ENCODE data around the gene BFSP2.

BFSP2 gene, protein sequence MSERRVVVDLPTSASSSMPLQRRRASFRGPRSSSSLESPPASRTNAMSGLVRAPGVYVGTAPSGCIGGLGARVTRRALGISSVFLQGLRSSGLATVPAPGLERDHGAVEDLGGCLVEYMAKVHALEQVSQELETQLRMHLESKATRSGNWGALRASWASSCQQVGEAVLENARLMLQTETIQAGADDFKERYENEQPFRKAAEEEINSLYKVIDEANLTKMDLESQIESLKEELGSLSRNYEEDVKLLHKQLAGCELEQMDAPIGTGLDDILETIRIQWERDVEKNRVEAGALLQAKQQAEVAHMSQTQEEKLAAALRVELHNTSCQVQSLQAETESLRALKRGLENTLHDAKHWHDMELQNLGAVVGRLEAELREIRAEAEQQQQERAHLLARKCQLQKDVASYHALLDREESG

DNA sequence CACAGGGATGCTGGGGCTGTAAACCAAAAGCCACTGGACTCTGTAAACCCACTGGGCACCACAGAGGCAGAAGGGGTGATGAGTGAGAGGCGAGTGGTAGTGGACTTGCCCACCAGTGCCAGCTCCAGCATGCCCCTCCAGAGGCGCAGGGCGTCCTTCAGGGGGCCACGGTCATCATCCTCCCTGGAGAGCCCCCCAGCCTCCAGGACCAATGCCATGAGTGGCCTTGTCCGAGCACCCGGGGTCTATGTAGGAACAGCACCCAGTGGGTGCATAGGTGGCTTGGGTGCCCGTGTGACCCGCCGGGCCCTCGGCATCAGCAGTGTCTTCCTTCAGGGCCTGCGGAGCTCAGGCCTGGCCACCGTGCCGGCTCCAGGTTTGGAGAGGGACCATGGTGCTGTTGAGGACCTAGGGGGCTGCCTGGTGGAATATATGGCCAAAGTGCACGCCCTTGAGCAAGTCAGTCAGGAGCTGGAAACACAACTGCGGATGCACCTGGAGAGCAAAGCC lies at the start of gene BFSP2:
BFSP2 (plus strand) TSS at position 51 of the 510 bp plus-strand sequence; CDS start at position 79, 28 bp downstream.
- Histone ChIP-seq H3K27me3 (ENCODE audit: control insufficient read depth, insufficient read depth, low read length) (no peaks in the 10 kb centered on the region), H3K27ac (ENCODE audit: low read length) (no peak within 1 kb of the TSS), H3K4me3 (ENCODE audit: low read length) (no peak within 1 kb of the TSS), H3K9ac (ENCODE audit: low read length) (no peak within 1 kb of the TSS), H3K36me3 (ENCODE audit: control insufficient read depth, low read depth, low read length) (no peaks in the 10 kb centered on the region), H3K4me1 (ENCODE audit: control insufficient read depth, low read depth, low read length) (no peaks in the 10 kb centered on the region), H3K9me3 (ENCODE audit: control insufficient read depth, low read depth, low read length) (no peaks in the 10 kb centered on the region)

DNA sequence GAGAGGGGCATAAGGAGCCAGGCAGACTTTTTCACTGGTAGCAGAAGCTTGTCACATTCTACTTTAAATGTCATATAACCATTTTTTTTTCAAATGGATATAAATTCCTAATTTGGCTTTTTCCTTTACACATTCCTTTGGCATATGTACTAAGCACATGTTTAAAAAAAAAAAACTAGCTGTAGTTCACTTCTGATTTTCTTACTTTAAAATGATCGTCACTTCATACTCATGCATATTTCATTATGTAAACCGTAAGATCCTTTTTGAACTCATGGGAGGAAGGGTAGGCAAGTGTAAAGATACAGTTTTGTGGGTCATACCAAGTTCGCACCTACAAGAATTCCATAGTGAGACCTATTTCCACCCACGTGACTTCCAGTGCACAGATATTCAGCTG lies 45.1 kb upstream of the BFSP2 start:
- Histone ChIP-seq H3K27ac (ENCODE audit: low read length) (no peak overlapping the region), H3K9me3 (ENCODE audit: control insufficient read depth, low read depth, low read length) (no peaks in the 10 kb centered on the region), H3K9ac (ENCODE audit: low read length) (no peak overlapping the region), H3K4me3 (ENCODE audit: low read length) (no peak overlapping the region), H3K36me3 (ENCODE audit: control insufficient read depth, low read depth, low read length) (no peaks in the 10 kb centered on the region), H3K27me3 (ENCODE audit: control insufficient read depth, insufficient read depth, low read length) (no peaks in the 10 kb centered on the region), H3K4me1 (ENCODE audit: control insufficient read depth, low read depth, low read length) (no peaks in the 10 kb centered on the region)

DNA sequence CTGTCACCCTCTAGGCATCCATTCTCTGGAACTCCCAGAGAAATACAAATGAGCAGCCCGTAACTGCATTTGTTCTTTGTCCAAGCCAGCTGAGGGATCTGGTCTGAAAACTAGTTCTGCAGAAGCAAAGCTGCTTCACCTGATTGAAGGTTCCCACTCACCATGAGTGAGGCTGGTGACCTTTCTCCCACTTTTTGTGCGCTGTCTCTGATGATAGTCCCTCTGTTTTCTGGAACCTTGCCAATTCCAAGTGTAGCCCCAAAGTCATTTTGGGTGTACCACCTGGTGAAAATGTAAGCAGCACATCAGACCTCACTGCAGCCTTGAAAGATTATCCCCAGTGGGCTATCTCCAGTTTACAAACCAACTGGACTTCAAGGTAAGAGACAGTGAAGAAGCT lies 39.4 kb upstream of the BFSP2 start:
- no peak overlapping the region for H3K4me3 ChIP-seq (ENCODE audit: low read length)
- no peak overlapping the region for H3K27ac ChIP-seq (ENCODE audit: low read length)
- no peaks in the 10 kb centered on the region for H3K36me3 ChIP-seq (ENCODE audit: control insufficient read depth, low read depth, low read length)
- no peaks in the 10 kb centered on the region for H3K9me3 ChIP-seq (ENCODE audit: control insufficient read depth, low read depth, low read length)
- H3K27me3 ChIP-seq (ENCODE audit: control insufficient read depth, insufficient read depth, low read length), result no peaks in the 10 kb centered on the region
- H3K9ac ChIP-seq (ENCODE audit: low read length), result no peak overlapping the region
- peaks cover 4% of the 10 kb centered on the region for H3K4me1 ChIP-seq (ENCODE audit: control insufficient read depth, low read depth, low read length)

DNA sequence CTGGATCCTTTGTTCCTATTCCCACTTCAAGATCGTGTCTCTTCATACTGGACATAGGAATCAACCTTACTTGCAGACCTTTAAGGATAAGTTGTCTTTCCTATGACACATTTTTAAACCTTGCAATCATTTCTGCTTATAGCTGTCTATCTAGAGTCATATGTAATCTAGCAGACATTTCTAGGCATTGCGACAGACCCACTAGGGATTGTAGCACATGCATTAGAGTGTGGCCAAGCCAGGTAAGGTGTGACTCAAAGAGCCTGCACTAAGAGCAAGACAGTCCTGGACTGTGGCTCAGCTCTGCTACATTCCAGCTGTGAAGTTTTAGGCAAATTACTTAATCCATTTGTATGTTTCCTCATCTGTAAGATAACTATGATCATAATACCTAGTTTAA lies 38.8 kb upstream of the BFSP2 start:
- Histone ChIP-seq H3K27me3 (ENCODE audit: control insufficient read depth, insufficient read depth, low read length) (no peaks in the 10 kb centered on the region), H3K4me1 (ENCODE audit: control insufficient read depth, low read depth, low read length) (peaks cover 4% of the 10 kb centered on the region), H3K9me3 (ENCODE audit: control insufficient read depth, low read depth, low read length) (no peaks in the 10 kb centered on the region), H3K36me3 (ENCODE audit: control insufficient read depth, low read depth, low read length) (no peaks in the 10 kb centered on the region), H3K4me3 (ENCODE audit: low read length) (no peak overlapping the region), H3K27ac (ENCODE audit: low read length) (no peak overlapping the region), H3K9ac (ENCODE audit: low read length) (no peak overlapping the region)

DNA sequence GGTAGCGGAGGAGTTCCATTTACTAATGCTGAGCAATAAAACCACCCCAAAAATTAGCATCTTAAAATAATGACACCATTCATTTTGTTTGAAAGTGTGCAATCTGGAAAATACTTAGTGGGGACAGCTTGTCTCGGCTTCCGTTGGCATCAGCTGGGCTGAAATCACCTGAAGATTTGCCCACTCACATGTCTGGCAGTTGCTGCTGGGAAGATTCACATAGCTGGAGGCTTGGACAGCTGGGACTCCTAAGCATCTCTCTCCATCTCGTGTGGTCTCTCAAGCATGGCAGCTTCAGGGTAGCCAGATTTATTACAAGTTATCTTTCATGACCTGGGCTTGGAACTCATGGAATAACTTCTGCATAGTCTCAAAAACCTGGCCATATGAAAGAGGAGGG lies 38.4 kb upstream of the BFSP2 start:
- Histone ChIP-seq H3K9me3 (ENCODE audit: control insufficient read depth, low read depth, low read length) (no peaks in the 10 kb centered on the region), H3K36me3 (ENCODE audit: control insufficient read depth, low read depth, low read length) (no peaks in the 10 kb centered on the region), H3K9ac (ENCODE audit: low read length) (no peak overlapping the region), H3K27me3 (ENCODE audit: control insufficient read depth, insufficient read depth, low read length) (no peaks in the 10 kb centered on the region), H3K4me1 (ENCODE audit: control insufficient read depth, low read depth, low read length) (peaks cover 4% of the 10 kb centered on the region), H3K4me3 (ENCODE audit: low read length) (no peak overlapping the region), H3K27ac (ENCODE audit: low read length) (no peak overlapping the region)

DNA sequence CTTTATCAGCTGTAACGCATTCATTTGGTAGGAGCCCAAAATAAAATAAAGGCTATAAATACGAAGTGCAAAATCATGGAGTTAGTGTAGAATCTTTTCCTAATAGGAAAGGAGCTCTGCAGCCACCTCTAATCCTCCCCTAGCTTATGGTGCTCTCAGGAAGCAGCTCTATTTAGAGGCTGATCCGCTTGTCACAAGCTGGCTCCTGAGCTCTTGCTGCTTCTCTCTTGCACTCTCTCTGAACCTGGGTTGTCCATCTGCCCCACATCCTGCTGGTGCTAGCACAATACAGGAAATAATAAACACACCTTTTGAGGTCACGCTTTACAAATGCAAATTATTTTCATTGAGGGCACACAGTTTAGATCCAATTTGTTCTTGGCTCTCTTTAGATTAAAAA lies 37.3 kb upstream of the BFSP2 start:
- Histone ChIP-seq H3K27ac (ENCODE audit: low read length) (no peak overlapping the region), H3K4me3 (ENCODE audit: low read length) (no peak overlapping the region), H3K36me3 (ENCODE audit: control insufficient read depth, low read depth, low read length) (no peaks in the 10 kb centered on the region), H3K4me1 (ENCODE audit: control insufficient read depth, low read depth, low read length) (peaks cover 4% of the 10 kb centered on the region), H3K9ac (ENCODE audit: low read length) (no peak overlapping the region), H3K27me3 (ENCODE audit: control insufficient read depth, insufficient read depth, low read length) (no peaks in the 10 kb centered on the region), H3K9me3 (ENCODE audit: control insufficient read depth, low read depth, low read length) (no peaks in the 10 kb centered on the region)

DNA sequence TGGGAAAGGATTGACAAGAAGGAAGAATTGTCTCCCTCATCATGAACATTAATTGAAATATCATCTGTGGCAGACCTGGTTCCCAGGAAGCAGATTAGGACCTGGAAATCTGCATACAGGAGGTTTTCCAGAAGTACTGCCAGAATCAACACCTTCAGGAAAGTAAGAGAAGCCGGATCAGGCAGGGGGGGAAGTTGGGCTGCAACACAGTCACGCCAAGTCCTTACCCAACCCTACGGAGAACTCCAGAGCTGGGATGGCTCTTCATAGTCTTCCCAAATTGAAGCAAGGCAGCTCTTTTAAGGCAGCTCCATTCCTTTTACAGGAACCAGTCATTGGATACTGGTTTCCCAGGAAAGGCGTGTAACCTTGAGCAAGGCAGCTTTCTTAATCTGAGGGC lies 35.2 kb upstream of the BFSP2 start:
- Histone ChIP-seq H3K4me3 (ENCODE audit: low read length) (no peak overlapping the region), H3K27me3 (ENCODE audit: control insufficient read depth, insufficient read depth, low read length) (no peaks in the 10 kb centered on the region), H3K4me1 (ENCODE audit: control insufficient read depth, low read depth, low read length) (peaks cover 4% of the 10 kb centered on the region), H3K9ac (ENCODE audit: low read length) (no peak overlapping the region), H3K9me3 (ENCODE audit: control insufficient read depth, low read depth, low read length) (no peaks in the 10 kb centered on the region), H3K36me3 (ENCODE audit: control insufficient read depth, low read depth, low read length) (no peaks in the 10 kb centered on the region), H3K27ac (ENCODE audit: low read length) (no peak overlapping the region)

DNA sequence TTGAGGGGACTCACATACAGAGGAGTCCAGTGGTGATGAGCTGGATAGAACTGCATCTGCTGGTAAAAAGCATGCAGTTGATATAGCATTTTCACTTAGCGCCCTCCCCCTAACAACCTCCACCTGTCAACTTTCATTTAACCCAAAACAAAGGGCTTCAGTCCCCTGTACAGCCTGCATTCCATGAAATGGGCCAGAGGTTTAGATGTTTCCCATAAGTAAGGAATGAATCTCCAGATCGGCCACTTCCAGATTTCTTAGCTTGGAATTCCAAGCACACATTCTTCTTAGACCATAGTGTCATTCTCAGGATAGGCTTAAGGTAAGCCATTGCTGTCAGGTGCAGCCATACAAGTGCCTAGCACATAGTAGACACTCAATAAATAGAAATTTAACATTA lies 32.9 kb upstream of the BFSP2 start:
- no peaks in the 10 kb centered on the region for H3K27me3 ChIP-seq (ENCODE audit: control insufficient read depth, insufficient read depth, low read length)
- H3K9ac ChIP-seq (ENCODE audit: low read length), result no peak overlapping the region
- H3K9me3 ChIP-seq (ENCODE audit: control insufficient read depth, low read depth, low read length), result no peaks in the 10 kb centered on the region
- H3K36me3 ChIP-seq (ENCODE audit: control insufficient read depth, low read depth, low read length), result no peaks in the 10 kb centered on the region
- no peak overlapping the region for H3K27ac ChIP-seq (ENCODE audit: low read length)
- no peak overlapping the region for H3K4me3 ChIP-seq (ENCODE audit: low read length)
- peaks cover 4% of the 10 kb centered on the region for H3K4me1 ChIP-seq (ENCODE audit: control insufficient read depth, low read depth, low read length)

DNA sequence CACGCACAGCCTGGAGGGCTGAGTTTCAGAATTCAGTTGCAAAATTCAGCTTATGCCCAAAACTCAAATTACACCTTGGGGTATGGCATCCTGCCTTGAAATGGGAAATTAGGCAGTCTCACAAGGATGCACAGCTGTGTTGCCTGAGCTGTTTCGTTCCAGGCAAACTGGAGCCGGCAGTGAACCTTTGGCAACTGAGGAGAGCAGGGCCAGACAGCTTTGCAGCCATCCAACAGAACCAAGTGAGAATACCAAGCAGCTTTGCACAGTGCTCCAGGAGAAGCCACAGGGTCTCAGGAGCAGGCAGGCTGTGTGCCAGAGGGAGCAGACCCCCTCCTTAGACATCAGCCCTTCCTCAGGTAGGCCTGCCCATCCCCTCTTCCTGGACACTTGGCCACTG lies 32.5 kb upstream of the BFSP2 start:
- Histone ChIP-seq H3K4me3 (ENCODE audit: low read length) (no peak overlapping the region), H3K9me3 (ENCODE audit: control insufficient read depth, low read depth, low read length) (no peaks in the 10 kb centered on the region), H3K9ac (ENCODE audit: low read length) (no peak overlapping the region), H3K27me3 (ENCODE audit: control insufficient read depth, insufficient read depth, low read length) (no peaks in the 10 kb centered on the region), H3K27ac (ENCODE audit: low read length) (no peak overlapping the region), H3K4me1 (ENCODE audit: control insufficient read depth, low read depth, low read length) (peaks cover 2% of the 10 kb centered on the region), H3K36me3 (ENCODE audit: control insufficient read depth, low read depth, low read length) (no peaks in the 10 kb centered on the region)

DNA sequence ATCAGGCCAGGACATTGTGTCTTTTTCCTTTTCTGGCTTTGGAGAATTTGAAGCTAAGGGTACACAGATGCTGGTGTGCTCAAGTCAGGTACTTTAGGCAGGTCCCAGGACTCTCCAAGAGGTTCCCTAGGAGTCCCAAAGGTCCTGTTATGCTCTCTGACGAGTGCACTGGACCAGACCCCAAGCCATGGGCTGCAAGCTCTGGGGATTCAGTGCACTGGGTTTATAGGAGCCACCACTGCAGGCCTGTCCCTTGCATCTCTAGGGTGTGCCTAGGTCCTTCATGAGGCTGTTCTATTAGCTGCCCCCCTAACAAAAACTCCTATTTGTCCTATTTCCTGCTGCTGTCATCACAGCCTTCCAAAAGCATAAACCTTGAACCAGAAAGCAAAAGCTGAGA lies 31.9 kb upstream of the BFSP2 start:
- H3K9ac ChIP-seq (ENCODE audit: low read length), result no peak overlapping the region
- H3K4me1 ChIP-seq (ENCODE audit: control insufficient read depth, low read depth, low read length), result no peaks in the 10 kb centered on the region
- H3K27ac ChIP-seq (ENCODE audit: low read length), result no peak overlapping the region
- H3K27me3 ChIP-seq (ENCODE audit: control insufficient read depth, insufficient read depth, low read length), result no peaks in the 10 kb centered on the region
- no peaks in the 10 kb centered on the region for H3K36me3 ChIP-seq (ENCODE audit: control insufficient read depth, low read depth, low read length)
- H3K9me3 ChIP-seq (ENCODE audit: control insufficient read depth, low read depth, low read length), result no peaks in the 10 kb centered on the region
- no peak overlapping the region for H3K4me3 ChIP-seq (ENCODE audit: low read length)

DNA sequence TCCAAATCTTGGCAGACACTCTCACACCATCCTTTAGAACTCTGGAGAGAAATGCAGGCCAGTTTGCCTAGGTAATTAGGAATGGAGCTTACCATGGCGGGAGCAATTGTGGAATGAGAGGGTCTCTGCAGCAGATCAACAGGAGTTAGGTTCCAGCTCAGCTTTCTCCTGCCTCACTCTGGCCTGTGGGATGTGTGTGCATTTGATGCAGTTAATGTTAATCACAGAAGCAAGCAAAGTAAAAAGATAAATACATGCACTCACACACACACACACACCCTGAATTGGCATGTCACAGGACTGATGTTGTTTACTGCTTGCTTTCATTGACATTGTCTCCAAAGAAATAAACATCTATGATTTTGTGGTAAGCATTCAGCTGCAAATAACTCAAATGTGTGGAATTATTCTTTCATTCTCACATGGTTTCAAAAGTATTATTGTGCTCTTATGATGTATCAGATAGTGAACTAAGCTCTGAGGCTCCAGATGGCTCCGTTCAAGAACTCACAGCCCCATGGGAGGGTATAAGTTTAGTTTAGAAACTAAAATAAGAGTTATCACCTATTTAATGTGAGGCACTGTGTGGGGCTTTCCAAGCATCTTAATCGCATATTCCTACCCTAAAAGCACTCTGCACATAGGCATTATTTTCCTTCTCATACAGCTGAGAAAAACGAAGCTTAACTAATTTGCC lies 31.3 kb upstream of the BFSP2 start:
- Histone ChIP-seq H3K4me3 (ENCODE audit: low read length) (no peak overlapping the region), H3K4me1 (ENCODE audit: control insufficient read depth, low read depth, low read length) (no peaks in the 10 kb centered on the region), H3K27me3 (ENCODE audit: control insufficient read depth, insufficient read depth, low read length) (no peaks in the 10 kb centered on the region), H3K36me3 (ENCODE audit: control insufficient read depth, low read depth, low read length) (no peaks in the 10 kb centered on the region), H3K27ac (ENCODE audit: low read length) (no peak overlapping the region), H3K9me3 (ENCODE audit: control insufficient read depth, low read depth, low read length) (no peaks in the 10 kb centered on the region), H3K9ac (ENCODE audit: low read length) (no peak overlapping the region)

DNA sequence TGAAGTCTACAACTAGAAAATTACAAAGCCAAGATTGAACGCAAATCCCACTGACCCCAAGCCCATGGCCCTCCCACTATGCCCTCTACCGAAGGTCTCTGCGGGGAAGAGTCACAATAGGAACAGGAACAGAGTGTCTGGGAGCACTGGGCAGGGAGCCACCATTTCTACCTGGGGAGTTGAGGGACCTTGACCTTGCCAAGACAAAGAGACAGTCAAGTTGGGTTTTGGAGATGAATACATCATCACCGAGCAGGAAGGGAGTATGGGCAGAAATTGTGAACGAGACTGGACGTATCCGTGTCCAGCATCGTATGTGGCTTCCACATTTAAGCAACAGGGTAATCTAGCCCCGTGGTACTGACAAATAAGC lies 30.8 kb upstream of the BFSP2 start:
- Histone ChIP-seq H3K27me3 (ENCODE audit: control insufficient read depth, insufficient read depth, low read length) (no peaks in the 10 kb centered on the region), H3K9ac (ENCODE audit: low read length) (no peak overlapping the region), H3K36me3 (ENCODE audit: control insufficient read depth, low read depth, low read length) (no peaks in the 10 kb centered on the region), H3K4me3 (ENCODE audit: low read length) (no peak overlapping the region), H3K4me1 (ENCODE audit: control insufficient read depth, low read depth, low read length) (no peaks in the 10 kb centered on the region), H3K9me3 (ENCODE audit: control insufficient read depth, low read depth, low read length) (no peaks in the 10 kb centered on the region), H3K27ac (ENCODE audit: low read length) (no peak overlapping the region)
